ENCODE measurements around the gene MAML3. TPM values are rescaled to one million over a fixed set of nuclear protein-coding genes. Genes with fewer than 3 reads are reported as not detected.

Gene MAML3
- total and polyA plus RNA-seq, 2 of the 13 experiments (the other 11 are each of a cell fraction or from before 2014, with no cell fraction given): 0.05 to 0.13 TPM

GRCh38 chr4:139934057-139934707, 219.8 kb downstream of the MAML3 start (continued):
- no peak for TF ChIP-seq ZNF281 (CRISPR knock-in tag; IDR thresholded peaks at IDR 0.05; ENCODE audit: borderline replicate concordance)
- no peak for TF ChIP-seq ZNF33A (CRISPR knock-in tag; IDR thresholded peaks at IDR 0.05; ENCODE audit: borderline replicate concordance)
- no peak for TF ChIP-seq CREB1 (IDR thresholded peaks at IDR 0.05)
- no peak for TF ChIP-seq CREB1 (CRISPR knock-in tag; IDR thresholded peaks at IDR 0.05)
- TF ChIP-seq TEAD2 (CRISPR knock-in tag; IDR thresholded peaks at IDR 0.05): no peak
- TF ChIP-seq DMTF1 (CRISPR knock-in tag; IDR thresholded peaks at IDR 0.05): no peak

- H3K36me3 ChIP-seq (replicated peaks in 1 of 2; ENCODE audit: control insufficient read depth in 1 of 2, insufficient read depth in 2 of 2, low read length in 2 of 2): no peaks in the 10 kb centered on the region
- H3K4me1 ChIP-seq (ENCODE audit: insufficient read depth, low read length): peaks cover 14% of the 10 kb centered on the region
- no peak overlapping the region for H3K9ac ChIP-seq (ENCODE audit: insufficient read depth, low read depth, low read length)
- no peak overlapping the region for H3K27ac ChIP-seq (ENCODE audit: extremely low read length, insufficient read depth, low read length)
- no peaks in the 10 kb centered on the region for H4K20me1 ChIP-seq (ENCODE audit: insufficient read depth, low read length)
- WGBS (ENCODE audit: low lambda C conversion rate): 11% methylated on average over 5 of the region's 5 CpGs
- no peaks in the 10 kb centered on the region for H3K79me2 ChIP-seq (ENCODE audit: insufficient read depth, low read length)
- ATAC-seq: peak; percentile 83
- CTCF ChIA-PET (ENCODE audit: low intra/inter-chr PET ratio, low total read pairs): no interaction called here
- no peak overlapping the region for H3K4me3 ChIP-seq (replicated peaks in 1 of 3; ENCODE audit: insufficient read depth in 1 of 3, low read depth in 2 of 3, low read length in 3 of 3)
- peak overlapping the region; percentile 27; the same call in 1 of the 2 replicates for H3K4me2 ChIP-seq (ENCODE audit: low read depth, low read length)
- BruUV-seq (replicated peaks): no TSS peak
- no peak overlapping the region for H2AFZ ChIP-seq (ENCODE audit: low read length)
- DNase-seq (ENCODE audit: low spot score): peak; percentile 54
- no peak for FAIRE-seq
- in situ Hi-C loops (cut with HindIII; ENCODE audit: extremely low pct_ligation_motif_present, low pct_unique_long_range_greater_than_20kb): no loop called here
- POLR2A ChIA-PET: no interaction called here
- intact Hi-C loops (cut with micrococcal nuclease; ENCODE audit: unreplicated experiment): no loop called here
- peaks cover under 1 to 11% of the 10 kb centered on the region in 2 experiments; a peak in 2 of 5 replicates for H3K27me3 ChIP-seq (ENCODE audit: control insufficient read depth in 1 of 2, insufficient read depth in 2 of 2, low read length in 2 of 2)
- no peaks in the 10 kb centered on the region for H3K9me3 ChIP-seq (ENCODE audit: low read length)
- TF ChIP-seq ZMAT5 (CRISPR knock-in tag; IDR thresholded peaks at IDR 0.05; ENCODE audit: borderline replicate concordance, low read depth) (no peak), ZBED4 (CRISPR knock-in tag; IDR thresholded peaks at IDR 0.05; ENCODE audit: borderline replicate concordance) (no peak), YEATS4 (CRISPR knock-in tag; IDR thresholded peaks at IDR 0.05; ENCODE audit: borderline replicate concordance) (no peak), GABPB1 (CRISPR knock-in tag; IDR thresholded peaks at IDR 0.05) (peak; percentile 36; the same call in 1 of the 2 replicates), POGZ (CRISPR knock-in tag; IDR thresholded peaks at IDR 0.05) (0 out of 2 replicates have a peak, but pooled peaks have one; percentile 18), GTF2F1 (IDR thresholded peaks at IDR 0.05; ENCODE audit: low read length) (no peak), NRL (CRISPR knock-in tag; IDR thresholded peaks at IDR 0.05; ENCODE audit: borderline replicate concordance) (no peak)
Observed at GRCh38 chr4:139933541-139933940, 220.4 kb downstream of the MAML3 start.

Data from HepG2 (cell line).